ENCODE data around the gene TTLL5.

The TTLL5 gene

GRCh38 chr14:75863221-75863620, 202.2 kb downstream of the TTLL5 start:
- DNase-seq (ENCODE audit: low spot score): no peak

GRCh38 chr14:75864352-75864751, 203.3 kb downstream of the TTLL5 start:
- DNase-seq (ENCODE audit: low spot score): no peak

GRCh38 chr14:75865531-75865930, 204.5 kb downstream of the TTLL5 start:
- DNase-seq (ENCODE audit: low spot score): no peak

- DNase-seq (ENCODE audit: low spot score): no peak
Observed at GRCh38 chr14:75866970-75867369, 205.9 kb downstream of the TTLL5 start.

- DNase-seq (ENCODE audit: low spot score): no peak
Observed at GRCh38 chr14:75871181-75871880, 210.3 kb downstream of the TTLL5 start.

GRCh38 chr14:75875958-75876357, 214.9 kb downstream of the TTLL5 start:
- no peak for DNase-seq (ENCODE audit: low spot score)

- DNase-seq (ENCODE audit: low spot score): peak; percentile 94
Observed at GRCh38 chr14:75876530-75876929, 215.5 kb downstream of the TTLL5 start.

- no peak for DNase-seq (ENCODE audit: low spot score)
Observed at GRCh38 chr14:75877292-75877691, 216.2 kb downstream of the TTLL5 start.

- no peak for DNase-seq (ENCODE audit: low spot score)
Observed at GRCh38 chr14:75877884-75878283, 216.8 kb downstream of the TTLL5 start.

- DNase-seq (ENCODE audit: low spot score): no peak
Observed at GRCh38 chr14:75879031-75879430, 218.0 kb downstream of the TTLL5 start.

GRCh38 chr14:75880512-75880911, 219.5 kb downstream of the TTLL5 start:
- no peak for DNase-seq (ENCODE audit: low spot score)

- DNase-seq (ENCODE audit: low spot score): no peak
Observed at GRCh38 chr14:75881994-75882393, 220.9 kb downstream of the TTLL5 start.

GRCh38 chr14:75884198-75884611, 223.2 kb downstream of the TTLL5 start:
- peak; percentile 24 for DNase-seq (ENCODE audit: low spot score)

- DNase-seq (ENCODE audit: low spot score): no peak
Observed at GRCh38 chr14:75885829-75886228, 224.8 kb downstream of the TTLL5 start.

GRCh38 chr14:75886636-75887348, 225.7 kb downstream of the TTLL5 start:
- no peak for DNase-seq (ENCODE audit: low spot score)

- DNase-seq (ENCODE audit: low spot score): no peak
Observed at GRCh38 chr14:75888945-75889344, 227.9 kb downstream of the TTLL5 start.

- no peak for DNase-seq (ENCODE audit: low spot score)
Observed at GRCh38 chr14:75896341-75896740, 235.3 kb downstream of the TTLL5 start.

GRCh38 chr14:75904311-75904710, 243.3 kb downstream of the TTLL5 start:
- no peak for DNase-seq (ENCODE audit: low spot score)

- peak; percentile 78 for DNase-seq (ENCODE audit: low spot score)
Observed at GRCh38 chr14:75905147-75905904, 244.3 kb downstream of the TTLL5 start.

- no peak for DNase-seq (ENCODE audit: low spot score)
Observed at GRCh38 chr14:75906228-75906627, 245.2 kb downstream of the TTLL5 start.

- peak; percentile 83 for DNase-seq (ENCODE audit: low spot score)
Observed at GRCh38 chr14:75906680-75907280, 245.7 kb downstream of the TTLL5 start.

- peak; percentile 24 for DNase-seq (ENCODE audit: low spot score)
Observed at GRCh38 chr14:75907756-75908359, 246.8 kb downstream of the TTLL5 start.
